Measurements from ENCODE around the gene PARD3B.
A peak's percentile ranks its signal among the peaks of the same experiment; 100 is the strongest.

PARD3B gene

GRCh38 chr2:204888222-204888621, 342.9 kb downstream of the PARD3B start:
- no peak for DNase-seq (ENCODE audit: low read depth)
- no peak for TF ChIP-seq CTCF (conservative IDR thresholded peaks at IDR 0.05; ENCODE audit: low read depth, low read length)
- H3K4me3 ChIP-seq (ENCODE audit: low read length), result no peak overlapping the region

GRCh38 chr2:204890680-204891079, 345.4 kb downstream of the PARD3B start:
- DNase-seq (ENCODE audit: low read depth), result no peak
- H3K4me3 ChIP-seq (ENCODE audit: low read length), result no peak overlapping the region
- TF ChIP-seq CTCF (conservative IDR thresholded peaks at IDR 0.05; ENCODE audit: low read depth, low read length), result no peak

GRCh38 chr2:204891739-204892138, 346.5 kb downstream of the PARD3B start:
- DNase-seq (ENCODE audit: low read depth), result no peak
- H3K4me3 ChIP-seq (ENCODE audit: low read length), result no peak overlapping the region

GRCh38 chr2:204892506-204893255, 347.4 kb downstream of the PARD3B start:
- DNase-seq (ENCODE audit: low read depth), result no peak
- TF ChIP-seq CTCF (conservative IDR thresholded peaks at IDR 0.05; ENCODE audit: low read depth, low read length), result no peak

More at GRCh38 chr2:204891739-204892138, 346.5 kb downstream of the PARD3B start:
- no peak for TF ChIP-seq CTCF (conservative IDR thresholded peaks at IDR 0.05; ENCODE audit: low read depth, low read length)

GRCh38 chr2:204896146-204896545, 350.9 kb downstream of the PARD3B start:
- no peak overlapping the region for H3K4me3 ChIP-seq (ENCODE audit: low read length)
- no peak for TF ChIP-seq CTCF (conservative IDR thresholded peaks at IDR 0.05; ENCODE audit: low read depth, low read length)
- no peak for DNase-seq (ENCODE audit: low read depth)

More at GRCh38 chr2:204892506-204893255, 347.4 kb downstream of the PARD3B start:
- H3K4me3 ChIP-seq (ENCODE audit: low read length), result no peak overlapping the region

- TF ChIP-seq CTCF (conservative IDR thresholded peaks at IDR 0.05; ENCODE audit: low read depth, low read length), result no peak
- peak; percentile 56 for DNase-seq (ENCODE audit: low read depth)
Observed at GRCh38 chr2:204897561-204897960, 352.3 kb downstream of the PARD3B start.

More at GRCh38 chr2:204897561-204897960, 352.3 kb downstream of the PARD3B start:
- H3K4me3 ChIP-seq (ENCODE audit: low read length), result no peak overlapping the region

All from retinal pigment epithelial cell (primary cell).